Retinal pigment epithelial cell (primary cell): ENCODE results near the gene LMTK3.
A peak's percentile ranks its signal among the peaks of the same experiment; 100 is the strongest.

Experiments
- DNase-seq: peaks from one replicate; pipeline ENCODE4 v3.0.0-alpha.2; 2010; ENCODE audit warnings: low read depth
- H3K4me3 ChIP-seq: 2 replicates; pipeline ENCODE4 v1.5.1; 2011; ENCODE audit warnings: mild to moderate bottlenecking, low read length, control low read depth, moderate library complexity
- TF ChIP-seq, protein P1 (sequence below): conservative IDR thresholded peaks from 2 replicates; pipeline ENCODE4 v1.5.1; 2011; ENCODE audit warnings: low read depth, low read length, control low read depth, inconsistent platforms

LMTK3 gene

DNA sequence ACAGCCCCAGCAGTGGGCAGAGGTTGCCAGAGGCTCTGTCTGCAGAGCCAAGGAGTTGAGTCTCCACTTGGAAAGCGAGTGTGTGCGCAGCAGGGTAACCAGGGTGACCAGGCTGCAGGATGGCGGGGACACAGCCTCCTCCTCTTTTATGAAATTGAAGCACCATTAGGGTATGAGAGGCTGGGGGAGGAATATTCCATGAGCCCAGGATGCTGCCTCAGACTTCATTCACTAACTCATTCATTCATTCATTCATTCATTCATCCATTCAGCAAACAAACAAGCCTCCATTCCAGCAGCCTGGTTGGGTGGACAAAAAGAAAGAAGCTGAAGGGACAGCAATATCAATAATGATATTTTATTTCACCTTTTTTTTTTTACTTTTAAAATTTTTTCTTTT, 6.6 kb upstream of the LMTK3 start:
- no peak overlapping the region for H3K4me3 ChIP-seq
- TF ChIP-seq, protein P1, sequence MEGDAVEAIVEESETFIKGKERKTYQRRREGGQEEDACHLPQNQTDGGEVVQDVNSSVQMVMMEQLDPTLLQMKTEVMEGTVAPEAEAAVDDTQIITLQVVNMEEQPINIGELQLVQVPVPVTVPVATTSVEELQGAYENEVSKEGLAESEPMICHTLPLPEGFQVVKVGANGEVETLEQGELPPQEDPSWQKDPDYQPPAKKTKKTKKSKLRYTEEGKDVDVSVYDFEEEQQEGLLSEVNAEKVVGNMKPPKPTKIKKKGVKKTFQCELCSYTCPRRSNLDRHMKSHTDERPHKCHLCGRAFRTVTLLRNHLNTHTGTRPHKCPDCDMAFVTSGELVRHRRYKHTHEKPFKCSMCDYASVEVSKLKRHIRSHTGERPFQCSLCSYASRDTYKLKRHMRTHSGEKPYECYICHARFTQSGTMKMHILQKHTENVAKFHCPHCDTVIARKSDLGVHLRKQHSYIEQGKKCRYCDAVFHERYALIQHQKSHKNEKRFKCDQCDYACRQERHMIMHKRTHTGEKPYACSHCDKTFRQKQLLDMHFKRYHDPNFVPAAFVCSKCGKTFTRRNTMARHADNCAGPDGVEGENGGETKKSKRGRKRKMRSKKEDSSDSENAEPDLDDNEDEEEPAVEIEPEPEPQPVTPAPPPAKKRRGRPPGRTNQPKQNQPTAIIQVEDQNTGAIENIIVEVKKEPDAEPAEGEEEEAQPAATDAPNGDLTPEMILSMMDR, result no peak
- no peak for DNase-seq

DNA sequence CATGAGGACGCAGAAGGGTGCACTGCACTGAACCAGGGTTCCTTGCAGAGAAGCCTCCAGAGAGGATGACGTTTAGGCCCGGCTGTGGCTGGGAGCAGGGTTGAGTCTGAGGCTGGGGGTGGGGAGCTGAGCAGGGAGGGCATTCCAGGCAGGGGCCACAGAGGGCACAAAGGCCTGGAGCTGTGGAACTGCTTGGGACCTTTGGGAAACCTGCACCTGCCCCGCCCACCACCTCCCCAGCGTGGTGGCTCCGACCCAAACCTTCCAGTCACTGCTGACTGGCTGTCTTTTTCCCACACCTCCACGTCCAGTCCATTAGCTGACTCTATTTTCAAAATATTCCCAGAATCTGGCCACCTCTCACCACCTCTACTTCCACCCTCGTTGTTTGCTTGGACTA, 4.9 kb upstream of the LMTK3 start:
- H3K4me3 ChIP-seq, result no peak overlapping the region
- DNase-seq, result no peak
- TF ChIP-seq, protein P1, result no peak

DNA sequence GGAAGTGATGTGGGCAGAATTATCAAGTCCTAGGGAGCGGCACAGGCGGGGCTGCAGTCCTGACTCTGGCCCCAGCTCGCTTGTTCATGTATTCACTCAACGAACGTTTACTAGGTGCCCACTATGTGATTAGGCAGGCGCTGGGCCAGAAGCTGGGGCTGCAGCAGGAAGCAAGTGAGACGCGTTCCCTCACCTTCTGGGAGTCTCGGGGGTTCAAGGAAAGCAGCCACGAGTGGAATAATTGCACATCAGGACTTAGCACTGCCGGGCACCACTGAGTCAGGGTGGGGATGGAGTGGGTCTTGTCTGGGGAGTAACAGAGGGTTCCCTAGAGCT, 2.5 kb upstream of the LMTK3 start:
- no peak for DNase-seq
- TF ChIP-seq, protein P1, result no peak
- H3K4me3 ChIP-seq, result peak overlapping the region; percentile 67

DNA sequence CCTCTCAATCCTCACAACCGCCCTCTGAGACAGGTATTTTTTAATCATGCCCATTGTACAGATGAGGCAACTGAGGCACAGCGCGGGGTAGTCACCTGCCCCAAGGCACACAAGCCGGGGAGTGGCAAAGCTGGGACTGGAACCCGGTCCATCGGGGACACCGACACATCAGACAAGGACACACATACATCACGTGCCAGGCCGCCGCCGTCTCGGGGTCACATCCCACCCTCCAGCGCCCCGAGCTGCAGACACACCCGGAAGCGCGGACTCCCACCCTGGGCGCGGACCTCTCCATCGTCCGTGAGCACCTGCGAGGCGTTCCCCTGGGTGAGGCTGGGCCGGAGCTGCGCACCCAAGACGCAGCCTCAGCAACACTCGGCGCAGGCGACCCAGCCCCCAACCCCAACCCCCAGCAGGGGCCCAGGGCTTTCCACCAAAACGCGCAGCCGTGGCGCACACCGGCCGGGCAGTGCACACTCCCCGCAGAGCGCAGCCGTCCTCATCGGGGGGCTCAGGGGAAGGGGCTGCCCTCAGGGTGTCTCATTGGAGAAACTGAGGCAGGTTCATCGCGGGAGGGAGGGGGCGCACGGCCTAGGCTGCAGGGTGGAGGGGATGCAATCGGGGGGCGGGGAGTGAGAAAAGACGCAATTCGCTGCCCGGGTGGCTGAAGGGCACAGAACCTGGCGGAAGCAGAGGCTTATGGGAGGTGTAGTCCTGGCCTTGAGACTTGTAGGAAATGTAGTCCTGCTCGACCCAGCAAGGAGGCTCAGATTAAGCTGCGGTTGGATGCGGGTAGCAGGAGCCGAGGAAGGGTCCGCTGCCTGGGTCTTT, 1.9 kb upstream of the LMTK3 start:
- DNase-seq, result no peak
- H3K4me3 ChIP-seq, result peak overlapping the region; percentile 67
- TF ChIP-seq, protein P1, result no peak

DNA sequence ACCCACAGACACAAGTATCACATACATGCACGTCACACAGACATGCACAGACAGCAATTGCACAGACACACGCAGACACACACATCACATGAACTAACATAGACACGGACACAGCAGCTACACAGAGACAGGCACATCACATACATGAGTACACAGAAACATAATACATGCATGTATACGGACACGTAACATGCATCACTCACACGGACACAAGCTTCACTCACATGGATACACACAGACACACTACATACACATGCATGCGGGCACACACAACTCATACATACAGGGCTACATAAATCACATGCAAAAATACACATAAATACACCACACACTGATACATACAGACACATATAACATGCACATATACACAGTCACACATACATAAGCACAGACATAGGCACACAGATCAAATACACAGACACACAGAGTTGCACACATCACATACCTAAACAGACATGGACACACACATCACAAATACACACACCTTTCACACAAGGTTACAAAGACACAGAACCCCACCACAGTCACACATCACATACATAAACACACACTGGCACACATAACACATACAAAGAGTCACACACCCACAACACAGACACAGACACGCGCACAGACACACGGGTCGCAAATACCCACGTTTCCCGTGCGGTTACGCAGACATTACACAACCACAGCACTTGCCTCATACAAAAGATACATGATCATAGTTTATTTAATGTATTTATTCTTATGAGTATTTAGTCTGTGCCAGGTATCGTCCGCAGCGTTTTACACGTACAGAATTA, 1.1 kb upstream of the LMTK3 start:
- no peak for DNase-seq
- H3K4me3 ChIP-seq, result peak overlapping the region; percentile 67
- TF ChIP-seq, protein P1, result no peak

DNA sequence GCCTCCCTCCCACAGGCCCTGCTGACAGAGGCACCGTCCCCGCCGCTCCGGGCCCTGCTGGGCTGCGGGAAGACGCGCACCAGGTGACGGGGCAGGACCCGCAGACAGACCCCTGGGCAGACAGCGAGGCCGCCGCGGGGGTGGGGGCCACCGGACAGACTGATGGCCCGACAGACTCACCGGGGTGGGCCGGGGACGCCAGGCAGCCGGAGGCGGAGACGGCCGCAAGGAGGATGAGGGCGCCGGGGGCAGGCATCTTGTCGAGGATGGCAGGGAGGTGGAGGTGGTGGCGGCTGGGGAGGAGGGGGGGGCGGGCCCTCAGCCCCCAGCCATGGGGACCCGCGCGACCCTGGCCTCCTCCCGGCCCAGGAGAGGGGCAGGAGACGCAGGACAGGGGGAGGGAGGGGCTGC, 309 bp downstream of the LMTK3 start:
- TF ChIP-seq, protein P1, result no peak
- DNase-seq, result no peak
- H3K4me3 ChIP-seq, result peak overlapping the region; percentile 37
